Pulmonary artery endothelial cell (primary cell): ENCODE data around the gene PTBP2. TPM values are rescaled to one million over a fixed set of nuclear protein-coding genes. Genes with fewer than 3 reads are reported as not detected.

ENCODE experiments used
- DNase-seq: peaks from one replicate; pipeline ENCODE4 v3.0.0-alpha.2; 2011; ENCODE audit warnings: low read depth, low spot score
- total RNA-seq: library from RNA; depleted of rRNA; stranded (reverse); fragments of >200 nt; gene quantifications from 2 replicates; pipeline ENCODE4 v1.2.3, GENCODE V29; 2014

The PTBP2 gene
- total RNA-seq, 1 donor from 2014 or later, result 13.4 TPM

DNA sequence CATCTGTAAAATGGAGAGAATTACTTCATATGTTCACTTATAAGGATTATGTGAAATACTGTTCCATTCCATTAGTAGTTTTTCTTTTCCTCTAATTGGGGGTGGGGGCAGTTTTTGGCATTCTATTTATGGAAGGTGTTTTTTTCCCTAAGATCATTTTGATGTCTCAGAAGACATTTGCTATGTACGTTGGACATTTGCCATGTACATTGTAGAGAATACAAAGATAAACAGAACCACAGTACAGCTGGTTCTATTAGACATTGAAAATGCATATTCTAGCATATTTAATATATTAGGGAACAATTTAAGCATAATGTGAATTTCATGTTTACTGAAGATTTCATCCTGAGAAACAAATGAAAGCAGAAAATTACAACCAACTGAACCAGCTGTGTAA lies 98.5 kb downstream of the PTBP2 start:
- no peak for DNase-seq

DNA sequence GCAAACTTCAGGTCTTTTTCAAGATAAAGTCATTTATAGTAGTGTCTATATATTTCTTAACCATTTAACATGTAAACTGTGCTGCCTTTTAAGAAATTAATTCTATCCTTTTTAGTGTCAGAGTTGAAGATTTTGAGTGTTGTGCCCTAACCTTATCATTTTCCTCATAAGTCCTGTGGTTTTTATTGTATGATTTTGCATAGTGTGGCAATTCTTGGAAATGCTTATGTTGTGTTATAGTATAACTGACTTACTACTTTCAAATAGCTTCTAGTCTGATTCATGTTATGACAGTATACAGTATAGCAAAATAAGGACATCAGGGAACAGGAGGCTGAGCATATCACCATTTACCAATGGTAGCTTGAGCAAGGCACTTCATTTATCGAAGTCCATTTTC lies 99.1 kb downstream of the PTBP2 start:
- DNase-seq, result no peak

DNA sequence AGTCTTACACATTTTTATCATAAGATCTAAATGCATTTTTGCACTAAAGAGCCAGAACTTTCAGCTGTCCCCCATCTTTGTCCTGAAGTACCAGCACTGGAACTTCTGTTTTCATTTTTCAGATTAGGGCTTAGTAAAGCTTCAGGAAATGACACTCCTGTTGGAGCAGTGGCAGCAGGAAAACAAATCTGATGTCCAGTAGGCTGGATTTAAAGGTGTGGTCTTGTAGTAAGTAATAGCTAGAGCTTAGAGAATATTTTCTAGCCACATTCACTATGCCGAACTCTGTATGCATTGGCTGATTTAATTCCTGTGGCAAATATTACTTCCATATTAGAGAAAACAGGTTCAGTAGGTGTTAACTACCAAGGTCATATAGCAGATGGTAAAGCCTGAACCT lies 103.6 kb downstream of the PTBP2 start:
- DNase-seq, result no peak

- no peak for DNase-seq
Observed at GRCh38 chr1:96825950-96826576, 104.5 kb downstream of the PTBP2 start.

DNA sequence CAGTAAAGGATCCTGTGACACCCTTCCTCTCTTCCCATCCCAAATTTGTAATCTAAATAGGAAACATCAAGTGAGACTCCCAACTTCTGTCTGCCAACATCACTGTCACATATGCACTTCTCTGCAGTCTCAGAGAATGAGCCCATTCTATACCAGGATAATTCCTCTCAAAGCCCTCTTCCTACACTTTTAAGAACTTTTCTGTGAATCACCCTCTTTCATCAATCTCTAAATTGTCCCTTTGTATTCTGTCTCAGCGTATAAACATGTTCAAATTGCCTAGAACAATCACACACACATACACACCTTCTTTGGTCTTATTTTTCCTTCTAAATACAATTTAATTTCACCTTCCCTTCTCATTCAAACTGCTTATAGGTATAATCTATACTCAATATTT lies 111.8 kb downstream of the PTBP2 start:
- DNase-seq, result no peak

DNA sequence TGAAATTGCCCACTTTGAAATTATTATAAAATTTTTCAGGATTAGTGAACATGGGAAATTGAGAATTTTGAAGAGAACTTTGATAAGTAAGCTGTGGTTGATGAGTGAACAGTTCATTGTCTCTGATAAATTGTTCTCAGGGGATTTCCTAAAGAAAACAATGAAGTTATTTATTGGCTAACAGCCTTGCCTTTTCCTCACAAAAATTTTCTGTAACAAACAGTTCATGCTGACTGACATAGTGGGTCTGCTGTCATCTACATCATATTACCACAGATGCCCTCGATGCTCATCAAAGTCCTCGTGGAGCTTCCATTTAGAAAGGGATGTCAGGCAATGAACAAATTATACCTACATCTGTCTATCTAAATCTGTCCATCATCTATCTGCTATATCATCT lies 113.4 kb downstream of the PTBP2 start:
- no peak for DNase-seq

DNA sequence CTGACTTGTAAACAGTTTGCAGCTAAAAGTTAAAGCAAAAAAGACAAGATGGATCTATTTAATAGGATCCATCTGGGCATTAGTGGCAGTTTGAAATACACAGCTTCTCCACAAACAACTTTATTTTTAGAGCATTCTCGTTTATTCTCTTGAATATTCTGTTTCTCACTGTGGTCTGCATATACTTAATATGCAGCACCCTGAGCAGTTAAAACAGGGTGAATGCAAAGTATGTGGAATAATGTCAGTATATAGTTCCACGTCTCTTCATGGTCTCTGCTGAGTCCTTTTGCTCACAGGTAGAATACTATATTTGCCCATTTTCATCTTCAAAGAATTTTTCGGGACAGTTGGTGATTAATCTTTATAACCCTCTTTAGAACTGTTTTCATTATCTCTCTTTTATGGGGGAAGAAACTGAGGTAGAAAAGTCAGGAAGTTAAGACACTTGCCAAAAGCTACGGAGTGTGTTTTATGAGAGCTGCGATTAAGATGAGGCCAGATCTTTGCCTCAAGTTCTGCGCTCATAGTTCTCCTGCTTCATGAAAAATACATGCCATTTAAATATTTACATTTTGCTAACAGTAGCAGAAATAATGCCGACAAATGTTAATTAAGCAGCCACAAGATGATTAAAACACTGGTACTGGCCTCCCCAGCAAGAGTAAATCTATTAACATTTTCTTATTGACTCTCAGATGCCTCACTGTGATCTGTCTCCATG lies 115.6 kb downstream of the PTBP2 start:
- DNase-seq, result no peak

DNA sequence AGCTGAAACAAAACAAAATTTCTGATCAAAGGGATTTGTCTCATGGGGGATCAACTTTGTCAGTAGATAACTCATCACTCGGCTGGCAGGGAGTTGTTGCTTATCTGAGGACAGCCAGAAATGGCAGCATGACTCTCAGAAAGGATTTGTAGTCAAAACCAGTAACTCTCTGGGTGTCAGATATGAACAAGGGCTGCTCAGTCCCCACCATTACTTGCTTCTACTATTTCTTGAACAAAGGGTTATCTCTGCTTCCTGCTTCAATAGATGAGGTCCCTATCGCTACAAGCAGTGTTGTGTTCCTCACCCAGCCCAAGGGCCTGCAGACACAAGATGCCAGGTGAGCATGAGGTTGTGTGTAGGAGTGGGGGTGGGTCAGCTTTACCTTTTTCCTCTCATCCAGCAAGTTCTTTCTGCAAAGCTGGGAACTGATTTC lies 116.2 kb downstream of the PTBP2 start:
- DNase-seq, result no peak

DNA sequence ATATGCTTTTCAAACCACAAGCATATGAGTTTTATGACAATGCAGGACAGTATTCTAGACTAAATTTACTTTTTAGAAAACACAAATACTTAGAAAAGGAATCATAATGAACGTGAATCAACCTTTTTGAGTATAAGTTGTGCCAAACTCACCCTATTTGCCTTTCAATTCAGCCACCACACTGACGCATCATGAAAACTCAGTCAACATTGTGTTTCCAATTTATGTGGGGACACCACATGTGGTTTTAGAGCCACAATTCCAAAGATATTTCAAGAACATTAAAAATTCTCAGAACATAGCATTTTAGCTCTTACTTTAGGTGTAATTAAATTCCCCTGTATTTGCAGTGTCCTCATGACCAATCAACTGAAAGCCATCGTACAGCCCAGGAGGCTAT lies 118.8 kb downstream of the PTBP2 start:
- DNase-seq, result no peak

DNA sequence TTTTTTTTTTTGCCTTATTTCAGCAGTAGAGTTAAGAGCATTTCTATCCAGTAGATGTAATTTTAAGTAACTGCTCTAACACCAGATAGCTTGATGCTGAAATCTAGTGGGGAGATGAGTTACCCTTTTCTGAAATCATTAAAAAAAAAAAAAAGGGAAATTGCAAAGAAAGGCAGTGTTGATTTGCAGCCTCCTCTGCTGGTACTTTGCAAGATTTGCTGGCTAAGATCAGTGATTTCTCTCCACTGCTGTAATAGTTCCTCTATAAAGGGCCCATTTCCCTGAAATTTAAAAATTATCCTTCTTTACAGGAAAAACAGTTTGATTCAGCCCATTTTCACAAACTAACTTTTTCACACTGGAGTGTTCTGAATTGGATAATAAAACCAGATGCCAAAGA lies 120.6 kb downstream of the PTBP2 start:
- no peak for DNase-seq

- no peak for DNase-seq
Observed at GRCh38 chr1:96843196-96843595, 121.6 kb downstream of the PTBP2 start.

DNA sequence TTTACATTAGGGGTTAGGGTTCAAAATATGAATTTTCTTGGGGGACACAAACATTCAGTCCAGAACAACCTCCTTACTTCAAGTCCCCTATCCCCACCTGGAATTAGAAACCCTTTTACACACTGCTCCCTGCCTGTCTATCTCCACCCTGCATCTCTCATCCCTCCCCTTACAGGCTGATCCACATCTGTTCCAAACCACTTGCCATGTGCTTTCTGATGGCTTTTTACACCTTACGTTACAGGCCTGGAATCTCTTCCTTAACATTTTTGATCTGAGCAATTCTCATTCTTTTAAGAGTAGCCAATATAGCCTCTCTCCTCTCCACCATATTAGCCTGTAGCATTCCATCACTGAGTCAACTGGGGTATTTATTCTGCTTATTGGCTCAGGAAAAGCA lies 122.0 kb downstream of the PTBP2 start:
- DNase-seq, result no peak

- DNase-seq, result no peak
Observed at GRCh38 chr1:96845464-96845863, 123.9 kb downstream of the PTBP2 start.

DNA sequence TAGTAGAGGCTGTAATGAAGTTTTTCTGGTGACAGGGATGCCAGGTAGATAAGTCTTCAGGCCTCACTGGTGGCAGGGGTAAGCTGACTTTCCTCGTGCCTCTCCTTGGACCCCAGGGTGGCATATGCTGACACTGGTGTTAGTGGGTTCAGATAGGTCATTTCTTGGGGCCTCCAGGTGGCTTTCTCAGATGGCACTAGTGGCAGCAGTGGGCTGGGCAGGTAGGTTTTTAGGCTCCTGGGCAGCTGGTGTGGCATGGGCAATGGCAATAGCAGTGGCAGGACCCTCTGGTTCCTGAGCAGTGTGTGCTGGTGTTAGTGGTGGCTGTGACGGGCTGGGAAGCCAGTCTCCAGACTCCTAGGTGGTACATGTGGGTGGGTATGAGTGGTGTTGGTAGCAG lies 140.3 kb downstream of the PTBP2 start:
- DNase-seq, result no peak

DNA sequence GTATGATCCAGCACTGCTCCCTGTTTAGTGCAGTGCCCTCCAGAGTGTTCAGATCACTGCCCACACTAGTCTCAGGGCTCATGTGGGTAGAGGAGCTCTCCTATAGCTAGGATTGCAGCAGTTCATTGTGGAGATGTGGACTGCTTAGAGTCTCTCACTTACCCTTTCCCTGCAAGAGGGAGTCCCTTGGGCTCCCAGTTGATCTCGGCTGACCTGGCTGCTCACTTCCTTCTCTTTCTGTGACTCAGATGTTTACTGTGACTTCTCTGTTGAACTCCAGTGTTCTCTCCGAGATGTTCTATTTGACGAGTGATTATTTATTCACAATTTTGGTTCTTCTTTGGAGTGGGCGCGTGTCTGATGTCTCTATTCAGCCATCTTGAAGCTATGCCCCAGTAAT lies 141.9 kb downstream of the PTBP2 start:
- DNase-seq, result no peak
